IMR-90 (cell line): Measurements from ENCODE around the gene USP40. TPM values are rescaled to one million over a fixed set of nuclear protein-coding genes. Genes with fewer than 3 reads are reported as not detected.

ENCODE experiments used
- ATAC-seq: fragments of 200-7000 bp; cut with Tn5 transposase; 2 replicates; pipeline ENCODE4 v1.9.1; 2020; ENCODE audit warnings: low read depth, mild to moderate bottlenecking, moderate library complexity
- BruUV-seq: library from RNA; stranded (reverse); fragments of 400-500 nt; replicated peaks from 2 replicates; lab custom pipeline; 2021; lab: Mats Ljungman, UMichigan
- CTCF ChIA-PET: fragments of 300-600 bp; formaldehyde crosslinking; extraction: SDS; loops from one replicate; lab custom pipeline; 2021; ENCODE audit warnings: antibody characterized with exemption; lab: Yijun Ruan, JAX
- POLR2A ChIA-PET: fragments of 300-600 bp; sonication (Branson Sonifier 250); formaldehyde crosslinking; loops from one replicate; lab custom pipeline; 2022; ENCODE audit warnings: antibody characterized with exemption; ENCODE audit not compliant: unreplicated experiment; lab: Charles Lee
- DNase-seq: peaks from one replicate; pipeline ENCODE4 v3.0.0; 2013
- H2AFZ ChIP-seq: replicated peaks from 2 replicates; pipeline ENCODE3; 2013; ENCODE audit warnings: low read length, mild to moderate bottlenecking; ENCODE audit not compliant: poor library complexity
- H2AK5ac ChIP-seq: 2 replicates; pipeline ENCODE4 v1.6.1; 2013; ENCODE audit warnings: low read depth, low read length, inconsistent platforms
- H2AK9ac ChIP-seq: replicated peaks from 2 replicates; pipeline ENCODE3; 2013; ENCODE audit warnings: mild to moderate bottlenecking, low read depth, low read length, moderate library complexity; ENCODE audit not compliant: poor library complexity
- H2BK120ac ChIP-seq: 2 replicates; pipeline ENCODE4 v1.6.1; 2013; ENCODE audit warnings: low read depth, low read length, inconsistent platforms
- H2BK15ac ChIP-seq: 3 replicates; pipeline ENCODE4 v1.6.1; 2013; ENCODE audit warnings: low read depth, low read length, inconsistent platforms
- H2BK20ac ChIP-seq: 2 replicates; pipeline ENCODE4 v1.6.1; 2013; ENCODE audit warnings: low read depth, mild to moderate bottlenecking, inconsistent platforms, low read length, moderate library complexity
- H2BK5ac ChIP-seq: 2 replicates; pipeline ENCODE4 v1.6.1; 2013; ENCODE audit warnings: mild to moderate bottlenecking, low read depth, low read length, inconsistent platforms; ENCODE audit not compliant: poor library complexity, severe bottlenecking
- H3K14ac ChIP-seq: replicated peaks from 2 replicates; pipeline ENCODE4 v1.6.1; 2013; ENCODE audit warnings: low read depth, low read length, inconsistent platforms
- H3K18ac ChIP-seq: 2 replicates; pipeline ENCODE4 v1.6.1; 2013; ENCODE audit warnings: low read depth, low read length, control low read depth
- H3K23ac ChIP-seq: 2 replicates; pipeline ENCODE4 v1.6.1; 2013; ENCODE audit warnings: low read depth, low read length, inconsistent platforms
- H3K27ac ChIP-seq: 2 replicates; pipeline ENCODE4 v1.5.1; 2013; ENCODE audit warnings: mild to moderate bottlenecking, control low read depth, low read length; ENCODE audit not compliant: insufficient read depth
- H3K27me3 ChIP-seq: 2 replicates; pipeline ENCODE4 v1.6.1; 2013; ENCODE audit warnings: low read length; ENCODE audit not compliant: control insufficient read depth, insufficient read depth
- H3K36me3 ChIP-seq: 2 replicates; pipeline ENCODE4 v1.6.1; 2013; ENCODE audit warnings: low read length, mixed read lengths; ENCODE audit not compliant: control insufficient read depth, insufficient read depth
- H3K4ac ChIP-seq: 2 replicates; pipeline ENCODE4 v1.6.1; 2013; ENCODE audit warnings: low read depth, low read length, inconsistent platforms
- H3K4me1 ChIP-seq: 2 replicates; pipeline ENCODE4 v1.6.1; 2013; ENCODE audit warnings: low read length, mixed read lengths; ENCODE audit not compliant: control insufficient read depth, insufficient read depth
- H3K4me2 ChIP-seq: 2 replicates; pipeline ENCODE4 v1.6.1; 2013; ENCODE audit warnings: low read depth, mild to moderate bottlenecking, control low read depth, low read length, moderate library complexity
- H3K4me3 ChIP-seq: 2 replicates; pipeline ENCODE4 v1.5.1; 2013; ENCODE audit warnings: low read depth, mild to moderate bottlenecking, control low read depth, low read length, moderate library complexity; ENCODE audit not compliant: insufficient read depth
- H3K56ac ChIP-seq: 2 replicates; pipeline ENCODE4 v1.6.1; 2013; ENCODE audit warnings: low read length, inconsistent platforms; ENCODE audit not compliant: insufficient read depth; ENCODE audit errors: extremely low read depth
- H3K79me1 ChIP-seq, 2 experiments: 2 replicates each; pipeline ENCODE4 v1.6.1; 2013; ENCODE audit warnings: low read length in 2 of 2, inconsistent platforms in 1 of 2, low read depth in 1 of 2
- H3K9ac ChIP-seq: 2 replicates; pipeline ENCODE4 v1.6.1; 2013; ENCODE audit warnings: low read depth, low read length, control low read depth
- H3K9me1 ChIP-seq: 2 replicates; pipeline ENCODE4 v1.6.1; 2013; ENCODE audit warnings: low read length, inconsistent platforms; ENCODE audit not compliant: insufficient read depth
- H3K9me3 ChIP-seq: 2 replicates; pipeline ENCODE4 v1.6.1; 2013; ENCODE audit warnings: low read length; ENCODE audit not compliant: control insufficient read depth, insufficient read depth
- H4K20me1 ChIP-seq: 2 replicates; pipeline ENCODE4 v1.6.1; 2013; ENCODE audit warnings: low read length, inconsistent platforms; ENCODE audit not compliant: insufficient read depth
- H4K5ac ChIP-seq: 2 replicates; pipeline ENCODE4 v1.6.1; 2013; ENCODE audit warnings: mild to moderate bottlenecking, low read depth, low read length, control low read depth
- H4K8ac ChIP-seq, 2 experiments: 2 replicates each; pipeline ENCODE4 v1.6.1; 2013; ENCODE audit warnings: low read depth in 2 of 2, low read length in 2 of 2, control low read depth in 1 of 2, inconsistent platforms in 1 of 2
- H4K91ac ChIP-seq: 2 replicates; pipeline ENCODE4 v1.6.1; 2013; ENCODE audit warnings: low read depth, low read length, inconsistent platforms; ENCODE audit not compliant: insufficient read depth
- CEBPB ChIP-seq: IDR thresholded peaks from 2 replicates; pipeline ENCODE4 v1.6.1; 2012; ENCODE audit warnings: low read depth, low read length, improper control_type of control experiment
- CHD1 ChIP-seq: IDR thresholded peaks from 2 replicates; pipeline ENCODE4 v1.6.1; 2012; ENCODE audit warnings: low read depth, low read length, improper control_type of control experiment
- MXI1 ChIP-seq: IDR thresholded peaks from 2 replicates; pipeline ENCODE4 v1.6.1; 2012; ENCODE audit warnings: low read depth, mild to moderate bottlenecking, low read length, moderate library complexity, borderline replicate concordance
- POLR2A ChIP-seq: IDR thresholded peaks from 2 replicates; pipeline ENCODE4 v1.6.1; 2012; ENCODE audit warnings: mild to moderate bottlenecking, low read depth, low read length
- WGBS, 2 experiments: methylation state at CpG; one replicate each; pipeline versions ENCODE4 v1.1.5 to v1.1.7; 2013; ENCODE audit warnings: missing lambda C conversion rate in 2 of 2; ENCODE audit not compliant: insufficient read length in 1 of 2; ENCODE audit errors: extremely low coverage in 2 of 2; 5-methylcytosine and 5-hydroxymethylcytosine counted together
- dilution Hi-C: fragments of 300-500 bp; cut with HindIII; formaldehyde crosslinking; loops from one replicate; pipeline ENCODE4 v1.14.3; 2018; ENCODE audit warnings: low sequenced_read_pairs; ENCODE audit not compliant: unreplicated experiment
- in situ Hi-C: fragments of 300-500 bp; cut with MboI; formaldehyde crosslinking; loops from 3 replicates; pipeline ENCODE4 v1.14.3; 2019; ENCODE audit warnings: low sequenced_read_pairs, inconsistent platforms, mixed read lengths
- intact Hi-C: fragments of 100-400 bp; cut with micrococcal nuclease; formaldehyde crosslinking; loops from 2 replicates; pipeline ENCODE4 v1.10.0; 2022
- polyA plus RNA-seq, 3 experiments: library from polyadenylated mRNA; depleted of rRNA; stranded (reverse); fragments of >200 nt; gene quantifications; 2 replicates each; pipeline ENCODE4 v1.2.3, GENCODE V29; 2012; ENCODE audit warnings: low replicate concordance in 1 of 3
- total RNA-seq: library from RNA; depleted of rRNA; stranded (reverse); fragments of >200 nt; gene quantifications from 2 replicates; pipeline ENCODE4 v1.2.3, GENCODE V29; 2012

USP40 gene
- total and polyA plus RNA-seq, 2 of the 4 experiments (the other 2 are of a cell fraction), result 30.1 to 30.8 TPM

DNA sequence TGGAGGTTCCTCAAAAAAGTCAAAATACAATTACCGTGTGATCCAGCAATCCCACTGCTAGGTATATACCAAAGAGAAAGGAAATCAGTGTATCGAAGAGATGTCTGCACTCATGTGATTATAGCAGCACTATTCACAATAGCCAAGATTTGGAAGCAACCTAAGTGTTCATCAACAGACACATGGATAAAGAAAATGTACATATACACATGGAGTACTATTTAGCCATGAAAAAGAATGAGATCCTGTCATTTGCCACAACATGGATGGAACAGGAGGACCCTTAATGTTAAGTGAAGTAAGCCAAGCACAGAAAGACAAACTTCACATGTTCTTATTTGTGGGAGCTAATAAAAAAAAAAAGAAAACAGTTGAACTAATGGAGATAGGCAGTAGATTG, 133.6 kb downstream of the USP40 start:
- intact Hi-C loops (no loop called here), dilution Hi-C loops (no loop called here), in situ Hi-C loops (no loop called here)
- H3K9me1 ChIP-seq, result peaks cover 13% of the 10 kb centered on the region
- DNase-seq (no peak), ATAC-seq (no peak)
- H3K27me3 ChIP-seq, result no peaks in the 10 kb centered on the region
- H3K4ac ChIP-seq, result no peak overlapping the region
- H3K23ac ChIP-seq, result no peak overlapping the region
- no peak overlapping the region for H2BK120ac ChIP-seq
- no peak overlapping the region for H3K14ac ChIP-seq
- no peaks in the 10 kb centered on the region for H3K9me3 ChIP-seq
- no peaks in the 10 kb centered on the region for H4K20me1 ChIP-seq
- peaks cover 12 to 23% of the 10 kb centered on the region in 2 experiments for H3K79me1 ChIP-seq
- WGBS, 2 experiments, result no CpG with 5 or more reads among the region's 2 CpGs
- H4K91ac ChIP-seq, result no peak overlapping the region
- ChIA-PET CTCF (interaction anchor here (1.1 kb wide), 1 partner anchor 10 kb away, joined by 4 read pairs; no protein-coding TSS in a partner anchor), POLR2A (no interaction called here)
- H2AK5ac ChIP-seq, result no peak overlapping the region
- H2BK15ac ChIP-seq, result no peak overlapping the region
- H4K5ac ChIP-seq, result no peak overlapping the region
- no peak overlapping the region for H2AFZ ChIP-seq
- TF ChIP-seq MXI1, result no peak
- no peak for TF ChIP-seq POLR2A
- no peak for TF ChIP-seq CHD1
- TF ChIP-seq CEBPB, result no peak
- peaks cover 10% of the 10 kb centered on the region for H3K4me1 ChIP-seq
- peaks cover 24% of the 10 kb centered on the region for H3K36me3 ChIP-seq
- H3K4me2 ChIP-seq, result no peak overlapping the region
- no peak overlapping the region for H3K18ac ChIP-seq
- no peak overlapping the region for H2AK9ac ChIP-seq
- H3K27ac ChIP-seq, result no peak overlapping the region
- BruUV-seq, result no TSS peak
- no peak overlapping the region for H3K4me3 ChIP-seq
- no peak overlapping the region for H2BK5ac ChIP-seq
- no peak overlapping the region for H2BK20ac ChIP-seq
- no peak overlapping the region for H3K9ac ChIP-seq
- no peak overlapping the region for H3K56ac ChIP-seq
- H4K8ac ChIP-seq, result no peak overlapping the region
